Neuronal stem cell (in vitro differentiated cells): ENCODE measurements around the gene LINC01488.

Source experiments
- DNase-seq: peaks from one replicate; pipeline ENCODE4 v3.0.0-alpha.2; 2013; ENCODE audit warnings: low spot score
- H2AFZ ChIP-seq: one replicate; pipeline ENCODE4 v1.6.1; 2013; ENCODE audit warnings: mild to moderate bottlenecking, low read length, inconsistent platforms
- H2AK5ac ChIP-seq: 2 replicates; pipeline ENCODE4 v1.6.1; 2013; ENCODE audit warnings: low read depth, mild to moderate bottlenecking, inconsistent platforms, low read length, moderate library complexity, mixed read lengths
- H2BK120ac ChIP-seq: 2 replicates; pipeline ENCODE4 v1.6.1; 2013; ENCODE audit warnings: low read depth, mild to moderate bottlenecking, inconsistent platforms, low read length, moderate library complexity, mixed read lengths
- H2BK12ac ChIP-seq: one replicate; pipeline ENCODE4 v1.6.1; 2013; ENCODE audit warnings: low read length, inconsistent platforms
- H2BK15ac ChIP-seq: 2 replicates; pipeline ENCODE4 v1.6.1; 2013; ENCODE audit warnings: mild to moderate bottlenecking, low read length, inconsistent platforms, mixed read lengths
- H2BK5ac ChIP-seq: one replicate; pipeline ENCODE4 v1.6.1; 2013; ENCODE audit warnings: inconsistent platforms, mild to moderate bottlenecking, low read length, moderate library complexity
- H3K14ac ChIP-seq: one replicate; pipeline ENCODE4 v1.6.1; 2013; ENCODE audit warnings: low read length, inconsistent platforms
- H3K18ac ChIP-seq: 2 replicates; pipeline ENCODE4 v1.6.1; 2013; ENCODE audit warnings: low read length, inconsistent platforms
- H3K23ac ChIP-seq: 2 replicates; pipeline ENCODE4 v1.6.1; 2013; ENCODE audit warnings: low read depth, mild to moderate bottlenecking, mixed read lengths, low read length, inconsistent platforms; ENCODE audit not compliant: poor library complexity
- H3K27ac ChIP-seq: replicated peaks from 3 replicates; pipeline ENCODE4 v1.5.1; 2013; ENCODE audit warnings: low read length, inconsistent platforms
- H3K27me3 ChIP-seq, 3 experiments: 2 replicates each; pipeline ENCODE4 v1.6.1; 2013; ENCODE audit warnings: low read length in 3 of 3, mild to moderate bottlenecking in 2 of 3, inconsistent platforms in 1 of 3, low read depth in 1 of 3, mixed read lengths in 1 of 3, moderate library complexity in 1 of 3; ENCODE audit not compliant: control insufficient read depth in 3 of 3, insufficient read depth in 3 of 3
- H3K36me3 ChIP-seq, 2 donors: replicated peaks in 1 of 2; 2 replicates each; pipeline ENCODE4 v1.6.1; 2013; ENCODE audit warnings: low read length in 2 of 2; ENCODE audit not compliant: control insufficient read depth in 2 of 2, insufficient read depth in 2 of 2
- H3K4ac ChIP-seq: 2 replicates; pipeline ENCODE4 v1.6.1; 2013; ENCODE audit warnings: inconsistent platforms, mild to moderate bottlenecking, low read length, moderate library complexity
- H3K4me1 ChIP-seq, 2 donors: 1 replicate in 1 of 2; 2 replicates in 1 of 2; pipeline ENCODE4 v1.6.1; 2013; ENCODE audit warnings: low read length in 2 of 2, low read depth in 1 of 2; ENCODE audit not compliant: control insufficient read depth in 2 of 2, insufficient read depth in 1 of 2
- H3K4me2 ChIP-seq: one replicate; pipeline ENCODE4 v1.6.1; 2013; ENCODE audit warnings: mild to moderate bottlenecking, low read length, inconsistent platforms; ENCODE audit not compliant: insufficient read depth, poor library complexity, severe bottlenecking
- H3K4me3 ChIP-seq, 2 donors: 2 replicates each; pipeline ENCODE4 v1.5.1; 2013; ENCODE audit warnings: low read length in 2 of 2, mild to moderate bottlenecking in 2 of 2, inconsistent platforms in 1 of 2, moderate library complexity in 1 of 2
- H3K79me1 ChIP-seq: one replicate; pipeline ENCODE4 v1.6.1; 2013; ENCODE audit warnings: low read depth, mild to moderate bottlenecking, inconsistent platforms, low read length, moderate library complexity
- H3K9ac ChIP-seq: one replicate; pipeline ENCODE4 v1.6.1; 2013; ENCODE audit warnings: mild to moderate bottlenecking, low read depth, low read length, inconsistent platforms; ENCODE audit not compliant: poor library complexity
- H3K9me3 ChIP-seq, 2 donors: replicated peaks in 1 of 2; 2 replicates each; pipeline versions ENCODE3 to v1.6.1; 2013; ENCODE audit warnings: low read length in 2 of 2, mild to moderate bottlenecking in 2 of 2, inconsistent platforms in 1 of 2, low read depth in 1 of 2, mixed read lengths in 1 of 2, moderate library complexity in 1 of 2; ENCODE audit not compliant: control insufficient read depth in 2 of 2, insufficient read depth in 1 of 2
- H4K8ac ChIP-seq: one replicate; pipeline ENCODE4 v1.6.1; 2013; ENCODE audit warnings: low read depth, mild to moderate bottlenecking, inconsistent platforms, low read length, moderate library complexity
- H4K91ac ChIP-seq: one replicate; pipeline ENCODE4 v1.6.1; 2013; ENCODE audit warnings: low read length, low read depth, mild to moderate bottlenecking, inconsistent platforms; ENCODE audit not compliant: poor library complexity
- WGBS, 2 donors: extraction: QIAGEN DNeasy Blood & Tissue Kit; methylation state at CpG; one replicate each; pipeline ENCODE4 v1.1.7; 2013; ENCODE audit warnings: missing lambda C conversion rate in 2 of 2, mixed read lengths in 1 of 2; ENCODE audit not compliant: insufficient read length in 2 of 2, insufficient replicate concordance in 1 of 2; ENCODE audit errors: extremely low coverage in 2 of 2; 5-methylcytosine and 5-hydroxymethylcytosine counted together

Gene LINC01488

GRCh38 chr11:69435161-69435986 is 46.1 kb upstream of the LINC01488 start:
- peaks cover 0 to 2% of the 10 kb centered on the region in 2 donors for H3K9me3 ChIP-seq
- peak overlapping the region; percentile 31 for H2BK12ac ChIP-seq
- no peak overlapping the region for H4K91ac ChIP-seq
- no peaks in the 10 kb centered on the region for H3K79me1 ChIP-seq
- peak overlapping the region; percentile 28 for H2AFZ ChIP-seq
- H3K27me3 ChIP-seq, result no peaks in the 10 kb centered on the region
- no peak overlapping the region for H3K23ac ChIP-seq
- H4K8ac ChIP-seq, result peak overlapping the region; percentile 70
- H2AK5ac ChIP-seq, result peak overlapping the region; percentile 94
- DNase-seq, result no peak
- peak overlapping the region; percentile 40 for H3K4me2 ChIP-seq
- H3K4me3 ChIP-seq, result no peak overlapping the region
- H3K36me3 ChIP-seq, result no peaks in the 10 kb centered on the region
- H3K27ac ChIP-seq, result peak overlapping the region; percentile 80
- WGBS, 2 donors, result no CpG with 5 or more reads among the region's 15 CpGs
- no peak overlapping the region for H3K4ac ChIP-seq
- H2BK120ac ChIP-seq, result peak overlapping the region; percentile 49
- H2BK15ac ChIP-seq, result peak overlapping the region; percentile 60
- H2BK5ac ChIP-seq, result peak overlapping the region; percentile 59
- no peak overlapping the region for H3K14ac ChIP-seq
- no peak overlapping the region for H3K9ac ChIP-seq
- H3K4me1 ChIP-seq, result peaks cover 18 to 58% of the 10 kb centered on the region in 2 donors
- peak overlapping the region; percentile 89 for H3K18ac ChIP-seq

GRCh38 chr11:69436041-69436982 is 45.2 kb upstream of the LINC01488 start:
- Histone ChIP-seq H3K27me3 (no peaks in the 10 kb centered on the region), H2AK5ac (peak overlapping the region; percentile 94), H4K8ac (peak overlapping the region; percentile 3), H3K36me3 (no peaks in the 10 kb centered on the region), H3K23ac (no peak overlapping the region), H3K9ac (no peak overlapping the region), H3K4me2 (no peak overlapping the region), H3K18ac (peak overlapping the region; percentile 89), H2BK12ac (peak overlapping the region; percentile 95), H4K91ac (peak overlapping the region; percentile 47), H3K4ac (no peak overlapping the region), H2BK120ac (peak overlapping the region; percentile 49), H2BK15ac (peak overlapping the region; percentile 60), H3K27ac (peak overlapping the region; percentile 80), H3K14ac (no peak overlapping the region), H2BK5ac (peak overlapping the region; percentile 30), H3K9me3 (peaks cover 0 to 2% of the 10 kb centered on the region in 2 donors), H3K4me3 (no peak overlapping the region), H3K79me1 (no peaks in the 10 kb centered on the region), H2AFZ (no peak overlapping the region), H3K4me1 (peaks cover 18 to 58% of the 10 kb centered on the region in 2 donors)
- DNase-seq, result no peak
- no CpG with 5 or more reads among the region's 22 CpGs for WGBS, 2 donors

GRCh38 chr11:69437001-69437875 is 44.2 kb upstream of the LINC01488 start:
- no peaks in the 10 kb centered on the region for H3K9me3 ChIP-seq
- H3K4me2 ChIP-seq, result no peak overlapping the region
- H3K4me3 ChIP-seq, result no peak overlapping the region
- H4K91ac ChIP-seq, result peak overlapping the region; percentile 47
- peak overlapping the region; percentile 94 for H2AK5ac ChIP-seq
- H3K4me1 ChIP-seq, result peaks cover 18 to 53% of the 10 kb centered on the region in 2 donors
- no peak overlapping the region for H3K23ac ChIP-seq
- no peak for DNase-seq
- no peaks in the 10 kb centered on the region for H3K27me3 ChIP-seq
- H3K36me3 ChIP-seq, result no peaks in the 10 kb centered on the region
- no peak overlapping the region for H3K4ac ChIP-seq
- H3K9ac ChIP-seq, result peak overlapping the region; percentile 67
- H2BK120ac ChIP-seq, result no peak overlapping the region
- peak overlapping the region; percentile 87 for H3K18ac ChIP-seq
- H2BK5ac ChIP-seq, result peak overlapping the region; percentile 30
- H2AFZ ChIP-seq, result peak overlapping the region; percentile 33
- H3K14ac ChIP-seq, result no peak overlapping the region
- H3K27ac ChIP-seq, result no peak overlapping the region
- no peak overlapping the region for H4K8ac ChIP-seq
- no peaks in the 10 kb centered on the region for H3K79me1 ChIP-seq
- WGBS, 2 donors, result no CpG with 5 or more reads among the region's 15 CpGs
- H2BK15ac ChIP-seq, result peak overlapping the region; percentile 8
- peak overlapping the region; percentile 1 for H2BK12ac ChIP-seq
